Ramos (cell line): ENCODE measurements around the gene KCTD8.
"Not testable (repeated sequence)": the region's sequence is repeated elsewhere in the genome, so short reads cannot be mapped to it uniquely, and the experiment has no call there.

Source experiments
- in situ Hi-C: fragments of 300-500 bp; cut with MboI; formaldehyde crosslinking; loops from one replicate; pipeline ENCODE4 v1.14.3; 2022; ENCODE audit warnings: low sequenced_read_pairs; ENCODE audit not compliant: unreplicated experiment

The KCTD8 gene

GRCh38 chr4:44342800-44343199, 105.8 kb downstream of the KCTD8 start:
- in situ Hi-C loops: no loop called here

- in situ Hi-C loops: no loop called here
These were observed 121.9 kb downstream of the KCTD8 start for GRCh38 chr4:44326741-44327140.

DNA sequence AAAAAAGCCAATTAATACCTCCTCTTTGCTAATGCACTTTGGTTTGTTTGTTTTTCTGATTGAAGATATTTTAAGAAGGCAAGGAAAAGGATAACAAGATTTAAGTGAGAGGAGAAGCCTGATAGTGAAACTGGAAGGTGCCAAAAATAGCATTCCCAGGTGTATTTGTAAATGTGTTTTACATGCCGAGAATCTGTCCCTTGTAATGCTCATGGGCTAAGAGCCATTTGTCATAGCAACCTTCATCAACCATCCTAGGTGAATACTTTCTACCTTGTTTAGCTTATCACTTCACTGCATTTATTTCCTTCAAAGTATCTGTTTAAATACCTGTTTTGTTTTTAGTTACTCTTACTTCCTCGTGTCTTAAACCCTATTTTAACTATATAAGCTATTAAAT, 127.8 kb downstream of the KCTD8 start:
- in situ Hi-C loops: no loop called here

DNA sequence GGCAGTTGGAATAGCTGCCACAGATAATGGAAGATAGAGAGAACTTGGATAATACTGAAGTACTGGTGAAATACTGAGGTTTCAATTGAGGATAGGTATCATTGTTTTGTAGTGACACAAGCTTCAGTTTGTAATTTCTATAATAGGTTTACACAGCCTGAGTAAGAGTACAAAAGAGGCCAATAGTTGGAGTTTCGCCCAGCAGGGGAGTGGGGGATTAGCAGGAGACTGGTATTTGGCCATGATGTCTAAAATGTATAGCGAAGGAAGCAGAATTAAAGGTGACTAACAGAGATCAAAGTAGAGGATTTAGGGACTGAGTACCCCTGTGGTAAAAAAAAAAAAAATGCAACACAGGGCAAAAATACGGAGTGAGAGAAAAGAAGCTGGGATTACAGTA, 129.5 kb downstream of the KCTD8 start:
- in situ Hi-C loops: no loop called here

DNA sequence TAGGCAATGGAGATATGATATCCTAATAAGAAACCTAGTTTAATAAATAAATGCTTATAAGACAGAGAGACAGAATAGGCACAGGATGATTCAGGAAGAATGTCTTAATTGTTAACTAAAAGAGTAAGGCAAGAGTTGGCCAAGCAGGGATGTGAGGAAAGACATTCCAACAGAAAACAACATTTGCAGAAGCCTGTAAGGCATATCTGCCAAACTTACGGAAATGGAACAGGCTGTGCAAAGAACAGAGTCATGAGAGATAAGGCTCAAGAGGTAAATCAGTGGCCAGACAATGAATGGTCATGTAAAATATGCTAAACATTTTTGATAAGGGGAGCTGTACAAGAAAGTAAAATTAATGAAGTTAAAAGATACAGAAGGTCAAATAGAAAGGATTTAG, 134.9 kb downstream of the KCTD8 start:
- in situ Hi-C loops: no loop called here

- in situ Hi-C loops: no loop called here
These were observed 161.1 kb downstream of the KCTD8 start for GRCh38 chr4:44287505-44287904.

DNA sequence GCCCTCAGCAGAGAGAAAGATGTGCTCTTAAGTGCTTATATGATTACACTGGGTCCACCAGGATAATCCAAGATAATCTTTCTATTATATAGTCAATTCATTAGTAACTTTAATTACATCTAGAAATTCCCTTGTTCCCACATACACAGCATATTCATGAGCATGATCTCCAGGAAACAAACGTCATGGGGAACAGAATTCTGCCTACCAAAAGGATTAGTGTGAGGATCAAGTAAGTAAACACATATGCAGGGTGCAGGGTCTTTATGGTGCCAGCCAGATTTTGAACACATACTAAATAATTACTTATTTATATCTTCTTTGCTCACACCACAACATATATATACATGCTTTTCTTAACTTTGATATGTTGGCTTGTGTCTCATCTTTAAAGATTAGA, 169.1 kb downstream of the KCTD8 start:
- in situ Hi-C loops: no loop called here

GRCh38 chr4:44279066-44279465, 169.5 kb downstream of the KCTD8 start:
- in situ Hi-C loops: no loop called here

GRCh38 chr4:44257461-44257860, 191.1 kb downstream of the KCTD8 start:
- in situ Hi-C loops: no loop called here

DNA sequence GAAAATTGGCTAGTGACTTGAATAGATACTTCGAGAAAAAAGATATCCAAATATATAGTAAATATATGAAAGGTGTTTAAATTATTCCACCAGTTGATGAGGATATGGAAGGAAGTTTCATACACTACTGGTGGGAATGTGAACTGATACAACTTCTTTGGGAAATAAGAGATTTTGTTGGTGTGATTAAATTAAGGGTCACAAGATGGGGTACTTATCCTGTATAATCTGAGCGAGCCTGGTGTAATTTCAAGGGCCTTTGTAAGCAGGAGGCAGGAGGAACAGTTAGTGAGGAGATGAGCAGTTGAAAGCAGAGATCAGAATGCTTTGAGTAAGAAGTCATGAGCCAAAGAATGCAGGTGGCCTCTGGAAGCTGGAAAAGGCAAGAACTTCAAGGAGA, 192.2 kb downstream of the KCTD8 start:
- in situ Hi-C loops: no loop called here

- in situ Hi-C loops: no loop called here
These were observed 211.0 kb downstream of the KCTD8 start for GRCh38 chr4:44237643-44238042.

GRCh38 chr4:44235897-44236296, 212.7 kb downstream of the KCTD8 start:
- in situ Hi-C loops: no loop called here

- in situ Hi-C loops: no loop called here
These were observed 216.3 kb downstream of the KCTD8 start for GRCh38 chr4:44232262-44232661.

- in situ Hi-C loops: no loop called here
These were observed 217.6 kb downstream of the KCTD8 start for GRCh38 chr4:44231006-44231405.

DNA sequence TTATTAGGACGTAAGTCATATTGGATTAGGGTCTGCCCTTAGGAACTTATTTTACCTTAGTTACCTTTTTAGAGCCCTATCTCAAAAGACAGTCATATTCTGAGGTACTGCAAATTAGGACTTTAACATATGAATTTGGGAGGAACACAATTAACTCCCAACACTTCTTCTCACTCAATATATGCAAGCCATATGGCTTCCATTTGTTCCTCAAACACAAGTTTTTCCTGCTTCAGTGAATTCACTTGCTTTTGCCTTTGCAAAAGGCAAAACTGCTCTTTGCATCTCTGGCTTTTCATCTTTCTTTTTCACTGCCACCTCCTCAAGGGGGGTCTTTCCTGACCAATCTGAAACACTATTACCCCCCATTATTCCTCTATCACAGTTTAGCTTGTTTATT, 220.3 kb downstream of the KCTD8 start:
- in situ Hi-C loops: no loop called here

GRCh38 chr4:44221407-44221806, 227.2 kb downstream of the KCTD8 start:
- in situ Hi-C loops: no loop called here

- in situ Hi-C loops: no loop called here
These were observed 237.9 kb downstream of the KCTD8 start for GRCh38 chr4:44210750-44211149.

- in situ Hi-C loops: no loop called here
These were observed 251.8 kb downstream of the KCTD8 start for GRCh38 chr4:44196796-44197195.

DNA sequence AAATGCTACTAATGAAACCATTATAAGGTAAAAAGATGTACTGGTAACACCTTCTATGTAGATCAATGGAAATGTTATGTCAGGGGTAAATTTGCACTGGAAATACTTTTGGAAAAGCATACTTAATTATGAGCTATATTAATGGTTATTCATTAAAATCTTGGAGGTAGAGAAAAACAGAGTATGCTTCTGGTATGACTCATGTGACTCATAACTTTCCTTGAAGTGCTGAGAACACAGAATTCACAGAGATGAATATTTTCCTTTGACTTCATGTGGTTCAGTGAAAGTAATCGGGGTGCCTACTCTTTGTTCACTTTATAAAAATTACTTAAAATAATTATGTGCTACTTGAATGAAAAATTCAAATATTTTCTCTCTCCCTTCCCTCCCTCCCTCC, 254.2 kb downstream of the KCTD8 start:
- in situ Hi-C loops: no loop called here

GRCh38 chr4:44186850-44187246, 261.8 kb downstream of the KCTD8 start:
- in situ Hi-C loops: no loop called here

DNA sequence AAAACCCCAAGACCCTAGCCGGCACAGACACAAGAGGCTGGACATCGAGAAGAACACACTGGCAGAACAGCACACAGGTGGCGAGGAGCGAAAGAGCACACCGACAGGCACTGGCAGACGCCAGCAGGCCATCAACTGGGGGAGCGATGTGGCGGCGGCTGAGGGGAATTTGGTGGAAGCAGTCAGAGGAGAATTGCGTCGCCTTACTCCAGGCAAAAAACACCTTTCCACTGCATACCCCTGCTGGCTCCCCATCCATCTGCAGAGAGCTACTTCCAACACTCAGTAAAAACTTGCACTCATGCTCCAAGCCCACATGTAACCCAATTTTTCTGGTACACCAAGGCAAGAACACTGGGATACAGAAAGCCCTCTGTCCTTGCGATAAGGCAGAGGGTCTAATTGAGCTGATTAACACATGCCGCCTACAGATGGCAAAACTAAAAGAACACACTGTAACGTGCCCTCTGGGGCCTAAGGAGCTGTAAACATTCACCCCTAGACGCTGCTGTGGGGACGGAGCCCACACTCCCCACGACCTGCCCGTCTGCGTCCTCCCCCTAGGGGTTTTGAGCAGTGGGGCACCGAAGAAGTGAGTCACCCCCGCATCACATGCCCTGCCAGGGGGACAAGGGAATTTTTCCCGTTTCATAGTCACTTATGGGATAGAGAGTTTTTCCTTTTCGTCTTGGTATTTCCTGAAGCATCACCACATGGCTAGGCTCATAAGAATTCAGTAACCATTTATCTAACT, 262.3 kb downstream of the KCTD8 start:
- in situ Hi-C loops: no loop called here

GRCh38 chr4:44181491-44182349, 266.9 kb downstream of the KCTD8 start:
- in situ Hi-C loops: not testable (repeated sequence)
